Adrenal gland (tissue), 12 donors: ENCODE data around the gene PRKG1. TPM values are rescaled to one million over a fixed set of nuclear protein-coding genes. Genes with fewer than 3 reads are reported as not detected.

Experiments
- DNase-seq, 7 donors: peaks; one replicate each; pipeline ENCODE4 v3.0.0-alpha.2; 2019 to 2020
- H3K27ac ChIP-seq, 5 donors: fragments of 200-600 bp; sonication (generic) in 4 of 5; 1 replicate in 3 of 5; 2 replicates in 2 of 5; pipeline versions ENCODE4 v1.5.1 to v1.8.0; 2016 to 2020; ENCODE audit warnings: mild to moderate bottlenecking in 1 of 5
- H3K27me3 ChIP-seq: fragments of 200-600 bp; 2 replicates; pipeline ENCODE4 v1.8.0; 2021
- H3K36me3 ChIP-seq, 2 donors: fragments of 200-600 bp; replicated peaks in 1 of 2; 1 replicate in 1 of 2; 2 replicates in 1 of 2; pipeline versions ENCODE4 v1.5.1 to v1.8.0; 2018 to 2022
- H3K4me1 ChIP-seq, 2 donors: fragments of 200-600 bp; replicated peaks in 1 of 2; 1 replicate in 1 of 2; 2 replicates in 1 of 2; pipeline versions ENCODE4 v1.5.1 to v1.8.0; 2018 to 2021
- H3K4me3 ChIP-seq, 4 donors: fragments of 200-600 bp; sonication (generic) in 3 of 4; one replicate each; pipeline ENCODE4 v1.5.1; 2016 to 2018
- H3K9me3 ChIP-seq, 3 donors: fragments of 200-600 bp; sonication (generic) in 1 of 3; replicated peaks in 1 of 3; 1 replicate in 2 of 3; 2 replicates in 1 of 3; pipeline versions ENCODE4 v1.5.1 to v1.8.0; 2016 to 2021
- POLR2A ChIP-seq, 2 donors: fragments of 450-650 bp; IDR thresholded peaks; one replicate each; pipeline ENCODE4 v1.6.1; 2017; ENCODE audit warnings: antibody characterized with exemption in 2 of 2, mild to moderate bottlenecking in 2 of 2, moderate library complexity in 1 of 2
- WGBS, 4 donors: extraction: QIAGEN DNeasy Blood & Tissue Kit in 2 of 4; methylation state at CpG; one replicate each; pipeline versions ENCODE4 v1.1.5 to v1.1.7; 2013 to 2017; 5-methylcytosine and 5-hydroxymethylcytosine counted together
- intact Hi-C, 2 donors: fragments of 100-400 bp; cut with DNase I; formaldehyde crosslinking; loops; one replicate each; pipeline versions ENCODE4 v1.14.1 to v1.15.0; 2022 to 2023
- polyA plus RNA-seq, 3 donors: library from polyadenylated mRNA; stranded (reverse); fragments of 200-250 nt in 2 of 3; fragments of 350-450 nt in 1 of 3; fragmentation: Illumina TruSeq in 1 of 3; extraction: RNeasy Lipid Tissue Mini Kit (QIAGEN cat#74804) in 1 of 3; gene quantifications; one replicate each; pipeline ENCODE4 v1.2.3, GENCODE V29; 2013 to 2014
- total RNA-seq, 9 donors: library from RNA; depleted of rRNA in 4 of 9; stranded (reverse); fragments of >200 nt in 4 of 9; fragments of 120-200 nt in 1 of 9; fragmentation: NEBNext Ultra II Directional in 1 of 9; extraction: Animal tissue kit (Norgen Biotek cat#: 25700) in 1 of 9; gene quantifications; one replicate each; pipeline versions ENCODE4 v1.1.0 to v1.2.4, GENCODE V29; 2013 to 2023
- TF ChIP-seq, protein P1 (sequence below), 6 experiments: fragments of 450-650 bp in 4 of 6; fragments of 200-600 bp in 2 of 6; sonication (generic) in 1 of 6; IDR thresholded peaks; 1 replicate in 5 of 6; 2 replicates in 1 of 6; pipeline versions ENCODE4 v1.5.1 to v1.8.0; 2016 to 2021; ENCODE audit warnings: antibody characterized with exemption in 6 of 6, mild to moderate bottlenecking in 2 of 6, moderate library complexity in 1 of 6
- donor health status: healthy with polysubstance abuse.
- donor health status: Bipolar disorder and iron deficiency.
- donor health status: DM: yes; HTN: yes; CAD: no.
- donor health status: DM: no; HTN: no; CAD: no.
- donor health status: DM: no; HTN: no; CAD: no.
- donor health status: DM: yes; HTN: yes; CAD: no.

The PRKG1 gene
- total and polyA plus RNA-seq, 12 donors, result 6.9 to 104 (median 29.7) TPM

DNA sequence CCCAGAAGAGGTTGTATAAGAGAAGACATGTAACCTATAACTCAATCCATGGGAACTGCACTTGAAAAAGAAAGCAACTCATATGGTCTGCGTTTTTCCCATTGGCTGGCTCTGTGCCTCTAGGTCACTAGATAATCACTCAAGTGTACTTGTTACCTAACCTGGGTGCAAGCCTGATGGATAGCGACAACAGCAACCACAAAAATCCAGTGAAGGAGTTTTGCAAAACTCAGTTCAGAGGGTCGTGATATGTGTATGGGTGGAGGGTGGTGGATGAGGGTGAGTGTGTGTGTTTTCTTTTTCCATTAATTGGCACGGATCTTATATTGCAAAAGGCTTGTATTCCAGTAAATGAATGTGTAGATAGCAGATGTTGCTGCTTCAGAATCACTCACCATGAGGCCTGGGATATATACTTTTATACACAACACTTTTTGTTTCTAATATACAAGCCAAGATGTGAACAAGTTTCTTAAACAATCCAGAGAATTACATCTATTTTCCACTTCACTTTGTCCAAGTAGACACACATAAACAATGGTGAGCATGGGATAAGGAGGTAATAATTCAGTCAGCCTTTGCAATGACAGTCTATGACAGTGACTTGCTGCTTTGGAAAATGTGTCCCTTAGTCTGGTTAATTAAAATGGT is 952.9 kb downstream of the PRKG1 start:
- H3K9me3 ChIP-seq, result no peaks in the 10 kb centered on the region
- no peaks in the 10 kb centered on the region for H3K27me3 ChIP-seq
- no peaks in the 10 kb centered on the region for H3K4me1 ChIP-seq
- intact Hi-C loops, result no loop called here
- WGBS, 4 donors, result 73 to 87% (median 81%) methylated on average over 4 of the region's 4 CpGs
- no peak overlapping the region for H3K27ac ChIP-seq
- H3K36me3 ChIP-seq, result no peaks in the 10 kb centered on the region
- TF ChIP-seq, protein P1, sequence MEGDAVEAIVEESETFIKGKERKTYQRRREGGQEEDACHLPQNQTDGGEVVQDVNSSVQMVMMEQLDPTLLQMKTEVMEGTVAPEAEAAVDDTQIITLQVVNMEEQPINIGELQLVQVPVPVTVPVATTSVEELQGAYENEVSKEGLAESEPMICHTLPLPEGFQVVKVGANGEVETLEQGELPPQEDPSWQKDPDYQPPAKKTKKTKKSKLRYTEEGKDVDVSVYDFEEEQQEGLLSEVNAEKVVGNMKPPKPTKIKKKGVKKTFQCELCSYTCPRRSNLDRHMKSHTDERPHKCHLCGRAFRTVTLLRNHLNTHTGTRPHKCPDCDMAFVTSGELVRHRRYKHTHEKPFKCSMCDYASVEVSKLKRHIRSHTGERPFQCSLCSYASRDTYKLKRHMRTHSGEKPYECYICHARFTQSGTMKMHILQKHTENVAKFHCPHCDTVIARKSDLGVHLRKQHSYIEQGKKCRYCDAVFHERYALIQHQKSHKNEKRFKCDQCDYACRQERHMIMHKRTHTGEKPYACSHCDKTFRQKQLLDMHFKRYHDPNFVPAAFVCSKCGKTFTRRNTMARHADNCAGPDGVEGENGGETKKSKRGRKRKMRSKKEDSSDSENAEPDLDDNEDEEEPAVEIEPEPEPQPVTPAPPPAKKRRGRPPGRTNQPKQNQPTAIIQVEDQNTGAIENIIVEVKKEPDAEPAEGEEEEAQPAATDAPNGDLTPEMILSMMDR (IDR thresholded peaks at IDR 0.05), result no peak
- TF ChIP-seq POLR2A (IDR thresholded peaks at IDR 0.05), result no peak
- DNase-seq, result no peak
- no peak overlapping the region for H3K4me3 ChIP-seq

DNA sequence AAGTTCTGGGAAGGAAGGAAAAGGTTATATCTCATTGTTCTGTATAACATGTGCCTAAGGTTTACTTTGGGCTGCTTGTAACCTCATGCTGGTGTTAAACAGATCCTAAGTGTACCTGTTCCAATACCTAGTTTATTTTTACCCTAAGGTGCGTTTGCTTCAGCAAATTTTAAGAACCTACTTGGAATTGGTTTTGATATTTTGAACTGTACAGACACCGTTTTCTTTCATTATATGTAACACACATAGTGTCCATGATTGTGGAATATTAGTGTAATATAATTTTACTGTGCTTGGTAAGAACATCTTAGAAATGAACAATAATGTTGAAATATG is 954.2 kb downstream of the PRKG1 start:
- 82 to 89% (median 86%) methylated on average over 2 of the region's 2 CpGs for WGBS, 4 donors
- TF ChIP-seq, protein P1 (IDR thresholded peaks at IDR 0.05), result no peak
- TF ChIP-seq POLR2A (IDR thresholded peaks at IDR 0.05), result no peak
- H3K27ac ChIP-seq, result no peak overlapping the region

DNA sequence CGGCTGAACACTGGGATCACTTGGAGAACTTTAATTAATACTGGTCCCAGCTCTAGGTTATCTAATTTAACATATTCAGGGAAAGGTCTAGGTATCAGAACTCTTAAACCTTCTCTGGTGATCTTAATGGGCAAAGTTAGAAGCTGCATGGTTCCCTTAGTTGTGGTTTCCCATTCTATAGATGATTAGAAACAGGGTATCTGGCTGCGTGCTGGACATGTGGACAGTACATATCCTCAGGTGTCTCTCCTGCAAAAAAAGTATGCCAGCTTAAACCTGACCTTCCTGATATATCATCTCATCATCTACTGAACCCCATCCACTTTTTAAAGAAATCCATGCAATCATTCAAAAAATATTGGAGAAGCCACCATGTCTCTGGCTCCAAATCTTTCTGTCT is 955.3 kb downstream of the PRKG1 start:
- no peaks in the 10 kb centered on the region for H3K4me1 ChIP-seq
- intact Hi-C loops, result no loop called here
- no peaks in the 10 kb centered on the region for H3K36me3 ChIP-seq
- no peak overlapping the region for H3K4me3 ChIP-seq
- no peak for DNase-seq
- no peaks in the 10 kb centered on the region for H3K9me3 ChIP-seq
- 63 to 91% (median 71%) methylated on average over 2 of the region's 2 CpGs for WGBS, 4 donors
- H3K27me3 ChIP-seq, result no peaks in the 10 kb centered on the region
- H3K27ac ChIP-seq, result no peak overlapping the region
- TF ChIP-seq, protein P1 (IDR thresholded peaks at IDR 0.05), result no peak
- TF ChIP-seq POLR2A (IDR thresholded peaks at IDR 0.05), result no peak

More for the DNA sequence above, 954.2 kb downstream of the PRKG1 start:
- intact Hi-C loops, result no loop called here
- Histone ChIP-seq H3K4me3 (no peak overlapping the region), H3K27me3 (no peaks in the 10 kb centered on the region), H3K36me3 (no peaks in the 10 kb centered on the region), H3K4me1 (no peaks in the 10 kb centered on the region), H3K9me3 (no peaks in the 10 kb centered on the region)
- no peak for DNase-seq

DNA sequence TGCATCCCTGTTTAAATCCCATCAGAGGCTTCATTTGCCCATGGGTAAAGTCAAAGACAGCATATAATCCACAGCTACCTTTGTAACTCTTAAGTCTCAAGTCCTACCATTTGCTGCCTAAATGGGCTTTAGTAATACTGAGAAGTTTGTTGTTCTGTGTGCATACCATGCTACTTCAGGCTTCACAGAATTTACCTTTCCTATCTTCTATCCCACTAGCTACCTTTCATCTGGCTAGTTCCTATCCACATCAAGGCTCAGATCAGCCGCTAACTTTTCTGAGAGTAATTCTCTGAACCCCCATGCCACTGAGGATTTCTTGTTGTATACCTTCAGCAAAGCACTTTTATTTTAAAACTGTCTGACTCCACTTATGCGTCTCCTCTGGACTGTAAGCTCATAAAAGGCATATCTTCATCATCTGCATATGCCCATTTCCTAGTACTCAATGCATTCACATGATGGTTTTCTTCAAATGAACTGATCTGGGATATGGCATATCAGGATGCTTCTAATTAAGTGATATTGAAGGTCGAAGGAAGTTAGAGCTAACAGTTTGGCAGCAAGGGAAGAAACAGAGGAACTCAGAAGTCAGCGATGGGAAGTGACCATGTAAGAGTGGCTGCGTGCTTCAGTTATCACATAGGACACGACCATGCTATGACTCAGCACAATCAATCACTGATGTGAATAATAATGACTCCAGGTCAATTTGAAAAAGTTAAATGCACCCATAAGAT is 955.9 kb downstream of the PRKG1 start:
- no peak for TF ChIP-seq POLR2A (IDR thresholded peaks at IDR 0.05)
- TF ChIP-seq, protein P1 (IDR thresholded peaks at IDR 0.05), result no peak
- intact Hi-C loops, result no loop called here
- 38 to 47% (median 42%) methylated on average over 6 of the region's 6 CpGs for WGBS, 4 donors
- H3K27me3 ChIP-seq, result no peaks in the 10 kb centered on the region
- DNase-seq, result peak in 1 of 7 donors; percentile 12
- H3K4me3 ChIP-seq, result no peak overlapping the region
- H3K36me3 ChIP-seq, result no peaks in the 10 kb centered on the region
- no peaks in the 10 kb centered on the region for H3K4me1 ChIP-seq
- H3K9me3 ChIP-seq, result no peaks in the 10 kb centered on the region
- no peak overlapping the region for H3K27ac ChIP-seq
